B cell (primary cell): ENCODE measurements around the gene P4HA3. TPM values are rescaled to one million over a fixed set of nuclear protein-coding genes. Genes with fewer than 3 reads are reported as not detected.

ENCODE experiments used
- ATAC-seq: fragments of 200-7000 bp; cut with Tn5 transposase; one replicate; pipeline ENCODE4 v1.10.0; 2021; ENCODE audit warnings: low read depth, mild to moderate bottlenecking, moderate number of reproducible peaks, moderate library complexity
- CTCF ChIA-PET: fragments of 350-600 bp; sonication (Branson Sonifier 250); formaldehyde crosslinking; loops from one replicate; lab custom pipeline; 2021; ENCODE audit warnings: antibody characterized with exemption, inconsistent platforms; lab: Charles Lee
- POLR2A ChIA-PET: fragments of 350-600 bp; sonication (Branson Sonifier 250); formaldehyde crosslinking; loops from one replicate; lab custom pipeline; 2021; ENCODE audit warnings: antibody characterized with exemption; lab: Charles Lee
- DNase-seq: peaks from one replicate; pipeline ENCODE4 v3.0.0; 2013
- H2AFZ ChIP-seq: 2 replicates; pipeline ENCODE4 v1.6.1; 2012; ENCODE audit warnings: mild to moderate bottlenecking, low read depth, low read length; ENCODE audit not compliant: insufficient read depth, poor library complexity, severe bottlenecking
- H3K27ac ChIP-seq, 2 donors: 1 replicate in 1 of 2; 2 replicates in 1 of 2; pipeline ENCODE4 v1.5.1; 2012 to 2013; ENCODE audit warnings: low read length in 2 of 2, mild to moderate bottlenecking in 2 of 2, moderate library complexity in 1 of 2
- H3K27me3 ChIP-seq, 4 experiments: fragments of 200-600 bp in 1 of 4; sonication (generic) in 1 of 4; replicated peaks in 1 of 4; 1 replicate in 2 of 4; 2 replicates in 2 of 4; pipeline versions ENCODE4 v1.6.1 to v1.7.0; 2013 to 2016; ENCODE audit warnings: low read length in 3 of 4, mild to moderate bottlenecking in 2 of 4, mixed read lengths in 1 of 4, moderate library complexity in 1 of 4; ENCODE audit not compliant: insufficient read depth in 4 of 4, control insufficient read depth in 3 of 4; ENCODE audit errors: control extremely low read depth in 1 of 4
- H3K36me3 ChIP-seq, 2 experiments: replicated peaks in 1 of 2; 1 replicate in 1 of 2; 2 replicates in 1 of 2; pipeline versions ENCODE4 v1.6.1 to v1.7.1; 2013; ENCODE audit warnings: low read length in 1 of 2; ENCODE audit not compliant: insufficient read depth in 2 of 2, control insufficient read depth in 1 of 2; ENCODE audit errors: control extremely low read depth in 1 of 2, extremely low read depth in 1 of 2
- H3K4me1 ChIP-seq, 2 donors: fragments of 200-600 bp in 1 of 2; sonication (generic) in 1 of 2; 1 replicate in 1 of 2; 2 replicates in 1 of 2; pipeline versions ENCODE4 v1.5.1 to v1.6.1; 2013 to 2017; ENCODE audit warnings: low read length in 2 of 2; ENCODE audit not compliant: control insufficient read depth in 2 of 2, insufficient read depth in 2 of 2
- H3K4me2 ChIP-seq: replicated peaks from 2 replicates; pipeline ENCODE3; 2012; ENCODE audit warnings: mild to moderate bottlenecking, low read depth, low read length; ENCODE audit not compliant: poor library complexity, severe bottlenecking
- H3K4me3 ChIP-seq, 5 experiments: fragments of 200-600 bp in 1 of 5; sonication (generic) in 1 of 5; 1 replicate in 3 of 5; 2 replicates in 2 of 5; pipeline versions ENCODE4 v1.5.1 to v1.7.0; 2011 to 2016; ENCODE audit warnings: low read length in 4 of 5, mild to moderate bottlenecking in 4 of 5, low read depth in 2 of 5, control low read depth in 1 of 5, moderate library complexity in 1 of 5; ENCODE audit not compliant: insufficient read depth in 1 of 5; ENCODE audit errors: control extremely low read depth in 1 of 5, extremely low read depth in 1 of 5
- H3K79me2 ChIP-seq: fragments of 200-600 bp; sonication (generic); one replicate; pipeline ENCODE4 v1.6.0; 2016; ENCODE audit warnings: low read length; ENCODE audit not compliant: control insufficient read depth, insufficient read depth
- H3K9ac ChIP-seq: fragments of 200-600 bp; sonication (generic); 2 replicates; pipeline ENCODE4 v1.6.1; 2017; ENCODE audit warnings: mild to moderate bottlenecking, low read length, moderate library complexity
- H3K9me3 ChIP-seq, 3 donors: one replicate each; pipeline versions ENCODE4 v1.6.1 to v1.7.1; 2013; ENCODE audit warnings: low read length in 2 of 3; ENCODE audit not compliant: control insufficient read depth in 2 of 3, insufficient read depth in 1 of 3; ENCODE audit errors: control extremely low read depth in 1 of 3
- H4K20me1 ChIP-seq: 2 replicates; pipeline ENCODE4 v1.6.0; 2012; ENCODE audit warnings: mild to moderate bottlenecking, low read length; ENCODE audit not compliant: insufficient read depth, control insufficient read depth, poor library complexity, severe bottlenecking
- H3K27ac Mint-ChIP-seq: one replicate; pipeline ENCODE4 v1.8.0; 2021; ENCODE audit warnings: mixed read lengths
- H3K27me3 Mint-ChIP-seq: one replicate; pipeline ENCODE4 v1.8.0; 2021; ENCODE audit warnings: mixed read lengths
- H3K4me1 Mint-ChIP-seq: one replicate; pipeline ENCODE4 v1.8.0; 2021; ENCODE audit warnings: mixed read lengths
- H3K4me3 Mint-ChIP-seq: one replicate; pipeline ENCODE4 v1.8.0; 2021; ENCODE audit warnings: mixed read lengths
- H3K9me3 Mint-ChIP-seq: one replicate; pipeline ENCODE4 v1.8.0; 2022; ENCODE audit warnings: mixed read lengths; ENCODE audit not compliant: insufficient read depth
- EZH2 ChIP-seq: IDR thresholded peaks from 2 replicates; pipeline ENCODE4 v1.6.1; 2012; ENCODE audit warnings: borderline replicate concordance, low read depth, mild to moderate bottlenecking, moderate library complexity, low read length; ENCODE audit not compliant: insufficient read depth, poor library complexity, severe bottlenecking
- WGBS: methylation state at CpG from one replicate; pipeline ENCODE4 v1.1.5; 2013; ENCODE audit warnings: missing lambda C conversion rate; ENCODE audit not compliant: insufficient coverage; 5-methylcytosine and 5-hydroxymethylcytosine counted together
- intact Hi-C: fragments of 100-400 bp; cut with micrococcal nuclease; formaldehyde crosslinking; loops from one replicate; pipeline ENCODE4 v1.10.0; 2022
- polyA plus RNA-seq: library from polyadenylated mRNA; depleted of rRNA; stranded (reverse); fragments of >200 nt; gene quantifications from 2 replicates; pipeline ENCODE4 v1.2.3, GENCODE V29; 2012
- total RNA-seq, 2 donors: library from RNA; stranded (reverse); fragments of 120-200 nt in 1 of 2; gene quantifications; 1 replicate in 1 of 2; 2 replicates in 1 of 2; pipeline versions ENCODE4 v1.2.3 to v1.2.4, GENCODE V29; 2013 to 2022
- TF ChIP-seq, protein P1 (sequence below): fragments of 200-600 bp; IDR thresholded peaks from one replicate; pipeline ENCODE4 v1.8.0; 2022; ENCODE audit warnings: antibody characterized with exemption, mild to moderate bottlenecking

The P4HA3 gene
- total and polyA plus RNA-seq, 2 donors (not counting 1 experiment from before 2014, with no cell fraction given), result not detected

DNA sequence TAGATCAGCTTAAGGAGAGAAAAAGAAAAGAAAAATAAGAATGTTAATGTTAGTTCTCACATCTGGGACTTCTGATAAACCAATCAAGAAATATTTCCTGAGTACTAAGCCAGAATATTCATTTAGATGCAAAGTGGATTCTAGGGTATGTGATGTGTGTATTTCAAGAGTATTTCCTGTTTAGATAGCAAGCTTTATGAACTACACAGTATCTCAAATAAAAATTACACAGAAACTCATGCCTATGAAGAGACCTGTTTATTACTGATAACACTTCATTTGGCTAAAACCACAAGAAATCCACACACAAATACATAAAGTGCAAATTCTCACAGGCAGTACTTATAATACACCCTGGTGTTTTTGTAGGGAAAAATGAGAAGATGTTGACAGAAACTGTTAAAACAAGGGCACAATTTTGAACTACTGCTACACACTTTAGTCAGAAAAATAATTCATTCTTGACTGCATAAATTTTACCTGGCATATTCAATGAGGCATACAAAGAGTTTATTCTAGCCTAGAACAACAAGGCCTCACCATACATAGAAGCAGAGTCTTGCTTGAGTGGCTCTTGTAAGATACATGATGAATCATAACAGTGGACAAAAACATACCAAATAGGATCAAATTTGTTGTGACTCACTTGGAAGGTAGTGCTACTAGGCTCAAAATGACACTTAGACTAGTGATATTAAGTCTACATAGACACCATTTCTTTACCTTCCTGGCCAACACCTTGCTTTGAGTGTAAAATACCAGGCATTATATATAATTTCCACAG lies 18.8 kb upstream of the P4HA3 start:
- H3K27ac ChIP-seq, result no peak overlapping the region
- no peaks in the 10 kb centered on the region for H3K79me2 ChIP-seq
- H3K9ac ChIP-seq, result no peak overlapping the region
- H3K27me3 Mint-ChIP-seq, result peaks cover 4% of the 10 kb centered on the region
- intact Hi-C loops, result no loop called here
- no peaks in the 10 kb centered on the region for H3K27me3 ChIP-seq
- H3K36me3 ChIP-seq, result no peaks in the 10 kb centered on the region
- H3K27ac Mint-ChIP-seq, result no peak overlapping the region
- no peaks in the 10 kb centered on the region for H3K9me3 Mint-ChIP-seq
- ATAC-seq (no peak), DNase-seq (no peak)
- no peaks in the 10 kb centered on the region for H3K4me1 ChIP-seq
- ChIA-PET POLR2A (no interaction called here), CTCF (no interaction called here)
- H3K4me3 Mint-ChIP-seq, result no peak overlapping the region
- TF ChIP-seq EZH2, result no peak
- TF ChIP-seq, protein P1, sequence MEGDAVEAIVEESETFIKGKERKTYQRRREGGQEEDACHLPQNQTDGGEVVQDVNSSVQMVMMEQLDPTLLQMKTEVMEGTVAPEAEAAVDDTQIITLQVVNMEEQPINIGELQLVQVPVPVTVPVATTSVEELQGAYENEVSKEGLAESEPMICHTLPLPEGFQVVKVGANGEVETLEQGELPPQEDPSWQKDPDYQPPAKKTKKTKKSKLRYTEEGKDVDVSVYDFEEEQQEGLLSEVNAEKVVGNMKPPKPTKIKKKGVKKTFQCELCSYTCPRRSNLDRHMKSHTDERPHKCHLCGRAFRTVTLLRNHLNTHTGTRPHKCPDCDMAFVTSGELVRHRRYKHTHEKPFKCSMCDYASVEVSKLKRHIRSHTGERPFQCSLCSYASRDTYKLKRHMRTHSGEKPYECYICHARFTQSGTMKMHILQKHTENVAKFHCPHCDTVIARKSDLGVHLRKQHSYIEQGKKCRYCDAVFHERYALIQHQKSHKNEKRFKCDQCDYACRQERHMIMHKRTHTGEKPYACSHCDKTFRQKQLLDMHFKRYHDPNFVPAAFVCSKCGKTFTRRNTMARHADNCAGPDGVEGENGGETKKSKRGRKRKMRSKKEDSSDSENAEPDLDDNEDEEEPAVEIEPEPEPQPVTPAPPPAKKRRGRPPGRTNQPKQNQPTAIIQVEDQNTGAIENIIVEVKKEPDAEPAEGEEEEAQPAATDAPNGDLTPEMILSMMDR, result no peak
- H2AFZ ChIP-seq, result no peak overlapping the region
- H3K4me3 ChIP-seq, result no peak overlapping the region
- H3K4me2 ChIP-seq, result no peak overlapping the region
- H3K9me3 ChIP-seq, result peaks cover 0 to 6% (median 0%) of the 10 kb centered on the region in 3 donors
- no peaks in the 10 kb centered on the region for H3K4me1 Mint-ChIP-seq
- no peaks in the 10 kb centered on the region for H4K20me1 ChIP-seq

DNA sequence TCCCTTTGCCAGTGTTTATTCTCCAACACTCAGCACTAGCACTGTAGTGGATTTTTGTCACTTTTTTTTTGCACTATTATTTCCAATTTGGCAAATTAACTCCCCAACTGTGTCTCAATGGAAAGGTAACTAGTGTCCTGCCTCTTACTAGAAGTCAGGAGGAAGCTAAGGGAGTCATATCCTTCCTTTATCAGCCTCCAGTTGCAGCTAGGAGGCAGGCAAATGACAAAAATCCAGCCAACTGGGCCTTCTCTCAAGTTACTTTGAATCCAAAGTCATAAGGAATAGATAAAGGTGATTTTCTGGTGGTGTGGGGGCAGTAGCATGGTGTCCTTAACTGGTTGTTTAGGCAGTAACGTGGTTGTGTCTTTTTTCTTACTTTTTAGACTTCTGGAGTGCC lies 15.6 kb upstream of the P4HA3 start:
- Histone ChIP-seq H3K9me3 (peaks cover 0 to 6% (median 0%) of the 10 kb centered on the region in 3 donors), H3K79me2 (no peaks in the 10 kb centered on the region), H3K27me3 (peaks cover 0 to 4% (median 0%) of the 10 kb centered on the region in 4 experiments), H4K20me1 (no peaks in the 10 kb centered on the region), H2AFZ (no peak overlapping the region), H3K4me2 (no peak overlapping the region), H3K36me3 (no peaks in the 10 kb centered on the region), H3K4me3 (no peak overlapping the region), H3K27ac (no peak overlapping the region), H3K4me1 (no peaks in the 10 kb centered on the region), H3K9ac (no peak overlapping the region)
- peaks cover under 1% of the 10 kb centered on the region for H3K4me1 Mint-ChIP-seq
- no peak for DNase-seq
- ChIA-PET POLR2A (no interaction called here), CTCF (interaction anchor here (1.4 kb wide), 1 partner anchor 11 kb away, joined by 3 read pairs; no protein-coding TSS in a partner anchor)
- peaks cover 12% of the 10 kb centered on the region for H3K27me3 Mint-ChIP-seq
- no CpG with 5 or more reads among the region's 1 CpG for WGBS
- no peak overlapping the region for H3K27ac Mint-ChIP-seq
- TF ChIP-seq, protein P1, result no peak
- no peak for TF ChIP-seq EZH2
- no peak for ATAC-seq
- no peaks in the 10 kb centered on the region for H3K9me3 Mint-ChIP-seq
- no peak overlapping the region for H3K4me3 Mint-ChIP-seq
- intact Hi-C loops, result no loop called here
